GM12872 (cell line): ENCODE data around the gene MTARC2.

ENCODE experiments used
- CTCF ChIP-seq: IDR thresholded peaks from 3 replicates; pipeline ENCODE4 v1.5.1; 2011; ENCODE audit warnings: low read depth, mild to moderate bottlenecking, low read length, moderate library complexity; ENCODE audit not compliant: insufficient read depth

MTARC2 gene

GRCh38 chr1:220761688-220762427 is 13.7 kb downstream of the MTARC2 start:
- no peak for TF ChIP-seq CTCF

- TF ChIP-seq CTCF, result no peak
These were observed 16.6 kb downstream of the MTARC2 start for GRCh38 chr1:220764757-220765156.

GRCh38 chr1:220767312-220768125 is 19.4 kb downstream of the MTARC2 start:
- TF ChIP-seq CTCF, result no peak

GRCh38 chr1:220768126-220768601 is 20.0 kb downstream of the MTARC2 start:
- TF ChIP-seq CTCF, result no peak; the same call in 2 of the 3 replicates

- TF ChIP-seq CTCF, result no peak
These were observed 21.1 kb downstream of the MTARC2 start for GRCh38 chr1:220769205-220769604.

GRCh38 chr1:220770245-220770913 is 22.3 kb downstream of the MTARC2 start:
- TF ChIP-seq CTCF, result no peak

GRCh38 chr1:220772846-220773245 is 24.7 kb downstream of the MTARC2 start:
- no peak for TF ChIP-seq CTCF
